NCI-H2196 treated with DMSO at 0.1 percent for 48 hours (cell line): ENCODE results near the gene CENPM.
A peak's percentile ranks its signal among the peaks of the same experiment; 100 is the strongest.
"Not testable (repeated sequence)": the region's sequence is repeated elsewhere in the genome, so short reads cannot be mapped to it uniquely, and the experiment has no call there.

Experiments
- DNase-seq: peaks from one replicate; lab custom pipeline; 2025; ENCODE audit not compliant: unreplicated experiment; lab: John Stamatoyannopoulos, UW

CENPM gene

DNA sequence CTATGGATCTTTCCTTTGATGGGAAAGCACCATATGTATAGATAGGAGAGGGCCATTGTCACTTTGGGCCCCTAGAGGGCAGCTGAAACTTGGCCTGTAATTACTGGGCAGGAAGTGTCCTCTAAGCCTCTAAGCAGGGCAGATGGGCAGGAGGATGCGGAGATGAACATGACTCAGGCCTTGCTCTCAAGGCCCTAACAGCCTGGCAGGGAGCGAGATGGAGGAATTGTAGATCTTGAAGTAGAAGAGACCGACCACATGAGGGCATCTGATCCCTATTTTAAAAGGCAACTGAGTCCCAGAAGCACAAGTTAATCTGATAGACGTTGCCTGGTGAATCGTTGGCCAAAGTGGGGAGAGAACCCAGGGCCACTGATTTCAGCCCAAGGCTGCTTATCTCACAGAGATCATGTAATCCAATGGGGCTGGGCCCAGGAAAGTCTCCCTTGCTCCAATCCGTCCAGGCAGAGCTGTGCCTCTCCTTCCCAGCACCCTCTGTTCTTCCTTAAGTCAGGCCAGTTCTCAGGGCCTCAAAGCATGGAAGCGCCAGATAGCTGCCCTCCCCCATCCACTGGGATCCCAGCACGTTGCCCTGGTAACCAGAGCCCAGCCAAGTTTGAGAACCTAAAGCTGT is 19.8 kb upstream of the CENPM start:
- DNase-seq: no peak

DNA sequence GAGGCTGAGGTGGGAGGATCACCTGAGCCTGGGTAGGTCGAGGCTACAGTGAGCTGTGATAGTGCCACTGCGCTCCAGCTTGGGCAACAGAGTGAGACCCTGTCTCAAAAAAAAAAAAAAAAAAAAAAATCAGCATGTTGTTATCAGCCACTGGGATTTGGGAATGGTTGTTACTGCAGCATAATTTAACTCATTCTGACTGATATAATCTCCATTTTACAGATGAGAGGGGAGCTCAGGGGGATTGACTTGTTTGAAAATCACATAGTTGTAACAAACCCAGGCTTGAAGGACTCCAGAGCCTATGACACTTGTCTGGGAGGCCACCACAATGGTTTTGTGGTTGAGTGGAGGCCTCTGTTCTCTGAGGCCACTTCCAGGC is 19.3 kb upstream of the CENPM start:
- no peak for DNase-seq

DNA sequence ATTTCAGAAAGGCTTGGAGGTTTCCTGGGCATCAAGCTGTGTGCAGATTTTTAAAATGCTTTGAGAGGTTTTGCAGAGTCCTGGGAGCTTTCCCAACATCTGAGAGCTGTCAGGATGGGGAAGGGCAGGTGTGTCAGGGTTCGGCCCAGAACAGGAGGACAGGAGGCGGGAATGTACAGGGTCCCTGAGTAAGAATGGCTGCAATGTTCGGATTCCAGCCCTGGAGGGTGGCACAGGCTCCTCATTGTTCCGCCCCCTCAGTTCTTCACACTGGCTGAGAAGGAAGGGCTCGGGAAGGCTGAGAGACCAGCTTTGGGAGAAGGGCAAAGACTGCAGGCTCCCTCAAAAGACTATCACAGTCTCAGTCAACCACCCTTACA is 17.1 kb upstream of the CENPM start:
- no peak for DNase-seq

DNA sequence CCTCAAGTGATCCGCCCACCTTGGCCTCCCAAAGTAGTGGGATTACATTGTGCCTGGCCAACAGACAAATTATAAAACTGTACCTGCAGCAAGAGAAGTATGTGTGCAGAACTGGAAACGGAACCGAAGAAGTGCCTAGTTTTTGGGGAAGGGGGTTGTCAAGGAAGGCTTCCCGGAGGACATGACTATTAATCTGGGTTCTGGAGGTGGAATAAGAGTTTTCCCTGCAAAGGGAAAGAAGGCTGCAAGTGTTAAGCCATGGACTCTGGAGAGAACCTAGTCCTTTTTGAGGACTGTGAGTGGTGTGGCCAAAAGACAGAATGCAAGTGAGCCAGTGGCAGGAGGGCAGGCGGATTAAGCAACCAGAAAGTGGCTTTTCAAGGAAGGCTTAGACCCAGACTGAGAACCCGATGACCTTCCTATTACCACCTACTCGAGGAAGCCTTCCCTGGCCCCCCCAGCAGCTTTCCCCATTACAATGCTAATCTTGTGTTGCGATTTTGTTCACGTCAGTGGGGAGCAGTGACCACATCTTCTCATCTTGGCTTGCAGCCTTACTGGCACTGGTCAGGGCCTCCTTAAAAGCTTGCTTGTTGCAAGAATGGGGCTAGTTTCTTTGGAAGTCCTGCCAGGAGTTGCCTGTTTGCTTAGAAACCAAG is 16.6 kb upstream of the CENPM start:
- DNase-seq: no peak

DNA sequence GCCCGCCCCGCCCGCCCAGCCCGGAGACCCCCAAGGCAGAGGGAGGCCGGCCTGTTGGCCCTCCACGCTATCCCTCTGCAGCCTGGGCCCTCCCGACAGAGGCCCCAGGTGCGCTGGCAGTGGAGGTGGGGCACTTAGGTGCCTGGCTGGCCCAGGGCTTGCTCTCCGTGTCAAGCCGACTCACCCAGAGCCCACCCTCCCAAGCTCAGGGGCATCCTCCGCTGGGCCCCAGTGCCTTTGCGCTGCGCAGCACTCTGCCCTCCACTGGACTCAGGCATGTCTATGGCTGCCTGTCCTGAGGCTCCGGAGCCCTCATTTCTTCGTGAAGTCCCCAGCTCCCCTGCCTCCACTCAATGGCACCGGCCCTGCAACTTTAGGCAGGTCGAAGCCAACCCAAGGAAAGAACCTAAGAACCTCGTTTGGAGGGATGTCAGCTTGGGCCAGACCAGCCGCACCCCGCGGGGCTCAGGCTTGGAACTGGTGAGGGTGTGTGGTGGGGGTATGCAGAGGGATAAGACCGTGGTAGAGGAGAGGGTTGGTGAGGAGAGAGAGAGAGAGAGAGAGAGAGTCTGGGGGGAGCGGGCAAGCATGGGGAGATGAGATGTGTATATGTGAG is 11.1 kb upstream of the CENPM start:
- no peak for DNase-seq

DNA sequence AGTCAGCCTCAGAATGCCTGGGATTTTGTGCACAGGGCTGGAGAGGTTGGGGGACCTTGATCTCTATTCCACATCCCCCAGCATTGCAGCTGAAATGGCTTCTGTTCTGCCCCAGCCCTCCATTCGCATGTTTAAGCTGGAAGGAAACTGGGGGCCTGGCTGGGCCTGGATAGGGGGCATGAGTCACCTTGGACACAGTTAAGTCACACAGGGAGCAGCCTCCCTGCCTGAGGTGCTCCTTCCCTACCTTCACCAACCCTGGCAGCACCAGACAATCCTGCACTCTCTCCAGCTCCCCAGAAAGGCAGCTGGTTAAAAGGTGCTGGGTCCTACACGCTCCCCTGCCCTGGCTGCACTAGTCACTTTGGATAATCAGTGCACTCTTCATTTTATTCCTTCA is 5.8 kb upstream of the CENPM start:
- DNase-seq: no peak

DNA sequence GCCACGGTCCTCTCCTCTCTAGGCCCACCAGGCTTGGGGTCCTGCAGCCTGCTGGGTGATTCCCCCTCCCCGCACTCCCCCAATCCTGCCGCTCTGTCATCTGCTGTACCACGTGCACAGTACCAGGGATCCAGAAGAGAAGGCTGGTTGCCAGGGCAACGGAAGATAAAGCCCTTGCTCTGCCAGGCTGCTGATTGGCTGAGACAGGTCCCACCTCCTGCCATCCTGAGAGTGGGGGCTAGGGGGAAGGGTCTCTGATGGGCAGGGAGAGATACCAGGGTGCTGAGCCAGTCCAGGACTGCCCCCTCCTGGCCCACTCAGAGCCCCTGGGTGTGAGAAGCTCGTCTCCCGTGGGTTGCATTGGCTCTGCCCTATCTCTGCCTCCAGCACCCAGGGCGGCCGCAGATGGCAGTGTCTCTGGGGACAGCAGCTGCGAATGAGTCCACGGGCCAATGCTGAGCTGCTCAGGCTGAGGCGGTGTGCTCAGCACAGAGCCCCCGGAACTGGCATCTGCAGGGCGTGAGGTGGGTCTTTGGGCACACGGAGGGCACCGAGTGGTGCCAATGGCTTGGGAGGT is 5.0 kb upstream of the CENPM start, which contains the start of gene SMIM45:
TSS of gene SMIM45 (plus strand) at position 253 of the 577 bp plus-strand sequence.
- no peak for DNase-seq

DNA sequence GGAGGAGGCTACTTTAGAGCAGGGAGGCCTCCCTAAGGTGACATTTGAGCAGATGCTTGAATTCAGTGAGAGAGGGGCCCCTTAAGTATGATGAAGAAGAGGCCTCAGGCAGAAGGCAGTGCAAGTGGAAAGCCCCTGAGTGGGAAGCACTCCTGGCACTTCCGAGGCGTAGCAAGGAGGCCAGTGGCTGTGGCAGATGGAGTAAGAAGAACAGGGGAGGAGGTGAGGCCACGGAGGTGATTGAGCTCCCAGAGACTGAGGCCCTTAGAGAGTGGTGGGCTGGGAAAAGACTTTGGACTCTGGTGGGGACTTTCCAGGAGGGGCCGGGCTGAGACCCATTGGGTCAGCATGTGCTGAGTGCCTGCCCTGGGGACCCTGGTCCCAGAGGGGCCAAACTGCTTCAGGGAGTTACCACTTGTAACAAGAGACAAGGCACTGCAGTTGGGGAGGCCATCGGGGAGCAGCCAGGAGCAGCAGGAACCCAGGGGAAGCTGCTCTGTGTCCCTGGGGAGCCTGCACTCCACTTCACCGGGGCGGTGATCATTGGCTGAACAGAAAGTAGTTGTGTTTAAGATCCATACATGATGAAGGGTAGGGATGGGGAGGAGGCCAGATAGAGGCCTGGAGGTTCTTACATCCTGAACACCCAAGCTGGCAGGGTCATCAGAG is 2.5 kb upstream of the CENPM start:
- DNase-seq: no peak

DNA sequence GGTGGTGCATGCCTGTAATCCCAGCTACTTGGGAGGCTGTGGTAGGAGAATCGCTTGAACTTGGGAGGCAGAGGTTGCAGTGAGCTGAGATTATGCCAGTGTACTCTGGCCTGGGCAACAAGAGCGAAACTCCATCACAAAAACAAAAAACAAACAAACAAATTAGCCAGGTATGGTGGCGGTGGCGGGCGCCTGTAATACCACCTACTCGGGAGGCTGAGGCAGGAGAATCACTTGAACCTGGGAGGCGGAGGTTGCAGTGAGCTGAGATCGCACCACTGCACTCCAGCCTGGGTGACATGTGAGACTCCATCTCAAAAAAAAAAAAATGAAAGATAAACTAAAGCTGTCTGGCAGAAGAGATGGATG is 2.0 kb upstream of the CENPM start:
- not testable (repeated sequence) for DNase-seq

DNA sequence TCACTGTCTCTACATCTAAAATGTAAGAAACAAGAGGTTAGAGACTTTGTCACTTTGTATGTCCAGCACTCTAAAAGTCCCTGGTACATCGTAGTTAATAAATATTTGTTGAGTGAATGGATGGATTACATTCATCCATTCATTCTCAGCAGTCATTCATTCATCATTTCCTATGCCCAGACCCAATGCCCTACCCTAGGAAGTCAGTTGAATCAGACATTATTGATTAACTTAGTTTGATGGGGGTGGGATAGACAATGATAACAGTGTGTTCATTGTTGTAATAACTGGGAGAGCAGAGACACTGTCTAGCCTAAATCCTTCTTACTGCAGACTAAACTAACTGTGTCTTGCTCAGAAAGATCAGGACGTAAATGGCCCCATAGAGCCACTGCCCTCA is 1.2 kb upstream of the CENPM start:
- DNase-seq: no peak

DNA sequence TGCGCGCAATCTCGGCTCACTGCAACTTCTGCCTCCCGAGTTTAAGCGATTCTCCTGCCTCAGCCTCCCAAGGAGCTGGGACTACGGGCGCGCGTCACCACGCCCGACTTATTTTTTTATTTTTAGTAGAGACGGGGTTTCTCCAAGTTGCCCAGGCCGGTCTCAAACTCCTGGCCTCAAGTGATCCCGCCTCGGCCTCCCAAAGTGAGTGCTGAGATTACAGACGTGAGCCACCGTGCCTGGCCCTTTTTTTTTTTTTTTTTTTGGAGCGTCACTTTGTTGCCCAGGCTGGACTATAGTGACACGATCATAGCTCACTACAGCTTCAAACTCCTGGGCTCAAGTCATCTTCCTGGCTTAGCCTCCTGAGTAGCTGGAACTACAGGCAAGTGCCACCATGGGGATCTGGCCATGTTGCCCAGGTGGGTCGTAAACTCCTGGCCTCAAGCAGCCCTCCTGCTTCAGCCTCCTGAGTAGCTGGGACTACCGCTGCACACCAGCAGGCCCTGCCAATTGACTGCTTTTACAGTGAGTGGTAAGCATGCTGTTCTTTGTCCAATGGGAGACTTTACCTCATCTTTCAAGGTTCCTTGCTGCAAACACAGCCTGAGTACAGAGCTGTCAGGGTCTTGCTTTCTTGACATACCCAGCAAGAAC is 600 bp upstream of the CENPM start:
- DNase-seq: no peak

DNA sequence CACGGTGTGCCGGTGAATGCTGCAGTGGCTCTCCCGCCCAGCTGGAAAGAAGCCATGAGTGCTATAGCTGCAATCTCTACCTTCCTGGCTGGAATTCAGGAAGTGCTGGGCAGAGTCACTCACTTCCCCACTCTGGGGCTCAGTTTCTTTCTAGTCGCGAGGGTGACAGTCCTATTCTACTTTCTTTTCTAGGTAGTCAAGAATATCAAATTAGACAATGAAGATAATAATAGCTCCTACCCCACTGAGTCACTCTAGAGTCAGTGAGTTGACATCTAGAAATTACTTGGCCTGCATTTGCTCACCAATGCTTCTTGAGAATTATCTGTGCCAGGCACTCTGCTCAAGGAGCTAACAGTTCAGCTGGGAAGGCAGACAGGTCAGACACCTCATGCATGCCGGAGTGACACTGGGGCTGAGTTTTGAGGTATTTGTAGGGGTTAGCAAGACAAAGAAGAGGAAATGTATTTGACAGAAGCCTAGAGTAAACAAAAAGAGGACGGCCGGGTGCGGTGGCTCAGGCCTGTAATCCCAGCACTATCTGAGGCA is 3.2 kb downstream of the CENPM start:
- no peak for DNase-seq

DNA sequence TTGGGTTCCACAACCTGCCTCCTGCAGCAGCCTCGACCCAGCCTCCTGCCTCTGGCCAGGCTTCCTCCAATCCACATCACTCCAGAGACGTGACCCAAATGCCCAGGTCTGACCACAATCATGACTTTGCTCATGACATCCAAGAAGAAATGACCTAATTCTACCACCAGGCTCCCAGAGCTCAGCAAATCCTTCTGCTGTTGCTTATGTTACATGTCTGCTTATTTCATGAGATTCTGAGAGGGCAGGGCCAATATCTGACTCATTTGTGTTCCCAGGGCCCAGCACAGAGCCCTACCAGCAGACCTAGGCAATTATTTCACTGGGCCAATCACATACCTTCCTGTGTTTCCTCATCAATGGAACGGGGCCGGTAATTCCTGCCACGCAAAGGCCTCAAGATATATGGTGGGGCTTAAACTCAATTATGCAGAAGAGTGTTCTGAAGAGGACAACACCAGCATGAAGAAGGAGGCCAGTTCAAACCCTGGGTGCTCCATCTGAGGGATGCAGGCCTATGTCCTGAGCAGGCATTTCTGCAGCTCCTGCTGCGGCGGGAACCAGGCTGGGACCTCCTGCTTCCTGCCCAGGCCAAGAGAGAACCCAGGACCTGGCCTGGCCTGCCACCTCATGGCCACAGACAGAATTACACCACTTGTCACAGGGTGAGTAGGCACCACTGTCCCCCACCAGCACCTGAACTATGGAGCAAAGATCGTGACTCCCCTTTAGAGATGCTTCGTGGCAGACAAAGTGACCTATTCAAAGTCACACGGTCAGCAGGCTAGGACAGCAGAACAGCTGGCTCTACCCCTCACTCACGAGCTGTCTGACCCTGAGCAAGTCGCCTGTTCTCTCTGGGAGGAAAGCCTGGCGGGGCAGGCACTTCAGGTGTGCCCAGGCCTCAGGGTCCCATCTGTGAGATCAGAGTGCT is 5.9 kb downstream of the CENPM start:
- peak; percentile 67 for DNase-seq

DNA sequence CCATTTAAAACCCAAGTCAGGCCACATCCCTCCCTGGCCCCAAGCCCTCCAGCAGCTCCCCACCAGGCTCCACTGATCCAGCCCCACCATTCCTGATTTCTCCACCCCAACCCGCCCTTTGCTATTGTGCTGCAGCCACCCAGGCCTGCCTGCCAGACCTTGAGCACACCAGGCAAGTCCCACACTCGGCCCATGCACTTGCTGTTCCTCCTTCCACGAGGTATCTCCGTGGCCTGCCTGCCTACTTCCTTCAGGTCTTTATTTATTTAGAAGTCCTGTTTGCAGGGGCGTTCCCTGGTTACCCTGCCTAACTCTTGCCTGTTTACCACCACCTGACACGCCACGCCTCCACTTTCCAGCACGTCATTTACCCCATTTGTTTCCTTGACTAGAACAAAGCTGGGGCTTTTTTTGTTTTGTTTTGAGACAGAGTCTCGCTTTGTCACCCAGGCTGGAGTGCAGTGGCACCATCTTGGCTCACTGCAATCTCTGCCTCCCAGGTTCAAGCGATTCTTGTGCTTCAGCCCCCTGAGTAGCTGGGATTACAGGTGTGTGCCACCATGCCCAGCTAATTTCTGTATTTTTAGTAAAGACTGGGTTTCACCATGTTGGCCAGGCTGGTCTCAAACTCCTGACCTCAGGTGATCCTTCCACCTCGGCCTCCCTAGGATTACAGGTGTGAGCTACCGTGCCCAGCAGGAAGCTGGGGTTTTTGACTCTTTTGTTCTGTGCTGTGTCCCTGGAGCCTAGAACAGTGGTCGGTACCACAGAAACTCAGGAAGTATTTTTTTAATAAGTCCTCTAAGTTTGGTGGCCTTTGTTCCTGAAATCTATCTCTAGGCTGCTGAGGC is 6.7 kb downstream of the CENPM start:
- peak; percentile 22 for DNase-seq

DNA sequence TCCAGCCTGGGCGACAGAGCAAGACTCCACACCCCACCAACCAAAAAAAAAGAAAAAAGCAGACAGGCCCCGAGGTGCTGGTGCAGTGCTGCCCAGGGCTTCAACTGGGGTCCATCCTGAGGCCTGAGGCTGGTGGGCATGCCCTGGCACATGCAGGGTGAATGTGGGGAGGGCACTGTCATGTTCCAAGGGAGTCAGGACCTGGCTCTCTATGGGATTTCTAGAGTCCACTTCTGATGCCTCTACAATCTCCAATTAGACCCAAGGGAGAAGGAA is 10.1 kb downstream of the CENPM start:
- DNase-seq: no peak

DNA sequence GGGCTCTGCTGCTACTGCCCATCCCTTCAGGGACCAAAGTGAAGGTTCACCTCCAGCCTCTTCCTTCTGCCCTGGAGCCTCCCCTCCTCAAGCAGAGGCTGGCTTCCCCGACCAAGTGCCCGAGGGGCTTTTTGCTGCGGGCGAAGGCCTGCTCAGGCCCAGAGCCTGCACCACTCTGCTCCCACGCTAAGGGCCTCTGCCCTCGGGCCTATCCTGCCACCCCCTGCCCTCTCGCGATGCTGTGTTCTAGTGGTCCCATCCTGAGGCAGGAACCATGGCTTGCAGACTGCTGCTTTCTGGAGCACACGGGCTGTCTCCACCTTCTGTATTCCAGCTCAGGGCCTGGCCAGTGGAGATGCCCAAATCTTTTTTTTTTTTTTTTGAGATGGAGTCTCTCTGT is 11.4 kb downstream of the CENPM start:
- DNase-seq: no peak

DNA sequence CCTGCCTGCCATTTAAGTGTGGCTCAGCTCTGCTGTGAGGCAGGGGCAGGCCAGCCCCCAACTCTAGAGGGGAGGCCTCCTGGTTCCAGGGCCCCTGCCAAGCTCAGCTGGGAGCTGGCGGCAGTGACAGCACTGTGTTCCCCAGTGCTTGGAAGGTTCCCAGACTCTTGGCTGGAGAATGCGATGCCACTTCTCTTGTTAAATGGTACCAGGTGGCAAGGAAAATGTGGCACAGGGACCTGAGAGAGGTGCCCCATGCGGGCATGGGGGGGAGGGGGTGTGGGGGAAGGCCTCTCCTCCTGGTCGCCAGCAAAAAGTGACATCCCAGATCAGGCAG is 12.0 kb downstream of the CENPM start:
- DNase-seq: no peak

DNA sequence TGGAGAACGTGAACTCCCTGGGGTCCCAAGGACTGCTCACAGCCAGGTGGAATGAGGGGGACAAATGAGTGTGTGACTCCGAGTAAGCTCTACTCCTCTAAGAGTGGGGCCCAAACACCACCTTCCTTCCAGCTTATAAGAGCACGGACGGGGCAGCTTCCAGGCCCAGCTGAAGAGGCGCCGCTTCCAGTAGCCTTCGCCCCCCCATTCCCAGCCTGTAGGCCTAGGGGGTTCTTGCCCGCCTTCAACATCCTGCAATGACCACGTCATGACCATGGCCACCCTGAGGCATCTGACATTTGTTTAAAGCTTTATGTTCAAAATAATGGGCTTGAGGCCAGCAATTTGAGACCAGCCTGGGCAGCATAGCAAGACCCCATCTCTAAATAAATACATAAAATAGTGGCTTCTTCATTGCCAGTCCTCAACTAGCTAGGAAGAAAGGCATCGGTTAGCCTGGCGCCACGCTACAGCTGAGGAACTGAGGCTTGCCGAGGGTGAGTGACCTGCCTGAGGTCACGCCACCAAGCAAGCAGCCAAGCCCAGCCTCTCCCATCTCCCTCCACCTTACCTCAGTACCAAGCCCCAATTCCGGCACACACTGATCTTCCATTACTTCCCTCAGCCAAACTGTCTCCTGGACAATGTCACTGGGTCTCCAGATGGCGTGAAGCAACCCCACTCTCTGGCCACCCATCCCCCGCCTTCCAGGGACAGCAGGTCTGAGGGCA is 12.5 kb downstream of the CENPM start:
- no peak for DNase-seq
